ENCODE data around the gene FRMPD4.

FRMPD4 gene

GRCh38 chrX:12374286-12374685, 236.0 kb downstream of the FRMPD4 start:
- no peak for DNase-seq

- DNase-seq, result no peak
These were observed 240.0 kb downstream of the FRMPD4 start for GRCh38 chrX:12378253-12378652.

GRCh38 chrX:12378706-12379105, 240.4 kb downstream of the FRMPD4 start:
- DNase-seq, result no peak

GRCh38 chrX:12379671-12380070, 241.4 kb downstream of the FRMPD4 start:
- DNase-seq, result no peak

GRCh38 chrX:12383196-12383595, 244.9 kb downstream of the FRMPD4 start:
- DNase-seq, result no peak

GRCh38 chrX:12390301-12390700, 252.0 kb downstream of the FRMPD4 start:
- no peak for DNase-seq

GRCh38 chrX:12396584-12396983, 258.3 kb downstream of the FRMPD4 start:
- DNase-seq, result no peak

- no peak for DNase-seq
These were observed 261.9 kb downstream of the FRMPD4 start for GRCh38 chrX:12400218-12400617.

- DNase-seq, result no peak
These were observed 263.0 kb downstream of the FRMPD4 start for GRCh38 chrX:12401252-12401651.

- no peak for DNase-seq
These were observed 265.3 kb downstream of the FRMPD4 start for GRCh38 chrX:12403474-12404082.

- DNase-seq, result no peak
These were observed 267.0 kb downstream of the FRMPD4 start for GRCh38 chrX:12405306-12405705.

- DNase-seq, result no peak
These were observed 272.2 kb downstream of the FRMPD4 start for GRCh38 chrX:12410523-12410922.

GRCh38 chrX:12411831-12412230, 273.6 kb downstream of the FRMPD4 start:
- no peak for DNase-seq

GRCh38 chrX:12412561-12412960, 274.3 kb downstream of the FRMPD4 start:
- no peak for DNase-seq

GRCh38 chrX:12419591-12419990, 281.3 kb downstream of the FRMPD4 start:
- no peak for DNase-seq

- no peak for DNase-seq
These were observed 283.6 kb downstream of the FRMPD4 start for GRCh38 chrX:12421918-12422317.

- DNase-seq, result no peak
These were observed 285.1 kb downstream of the FRMPD4 start for GRCh38 chrX:12423346-12423745.

- no peak for DNase-seq
These were observed 287.2 kb downstream of the FRMPD4 start for GRCh38 chrX:12425496-12425895.

- no peak for DNase-seq
These were observed 288.1 kb downstream of the FRMPD4 start for GRCh38 chrX:12426420-12426819.

GRCh38 chrX:12434493-12434892, 296.2 kb downstream of the FRMPD4 start:
- no peak for DNase-seq

GRCh38 chrX:12439416-12439815, 301.1 kb downstream of the FRMPD4 start:
- DNase-seq, result no peak

GRCh38 chrX:12440246-12440645, 302.0 kb downstream of the FRMPD4 start:
- no peak for DNase-seq

- no peak for DNase-seq
These were observed 303.3 kb downstream of the FRMPD4 start for GRCh38 chrX:12441381-12442128.

- no peak for DNase-seq
These were observed 305.3 kb downstream of the FRMPD4 start for GRCh38 chrX:12443534-12444098.
